M059J (cell line): Measurements from ENCODE around the gene SHC3. TPM values are rescaled to one million over a fixed set of nuclear protein-coding genes. Genes with fewer than 3 reads are reported as not detected.

Experiments
- DNase-seq: peaks from one replicate; pipeline ENCODE4 v3.0.0-alpha.2; 2012; ENCODE audit warnings: low read depth
- total RNA-seq: library from RNA; depleted of rRNA; stranded (reverse); fragments of >200 nt; shearing (Covaris generic); gene quantifications from 2 replicates; pipeline ENCODE4 v1.2.3, GENCODE V29; 2014

SHC3 gene
- total RNA-seq, 1 experiment from 2014 or later = 3.2 TPM

DNA sequence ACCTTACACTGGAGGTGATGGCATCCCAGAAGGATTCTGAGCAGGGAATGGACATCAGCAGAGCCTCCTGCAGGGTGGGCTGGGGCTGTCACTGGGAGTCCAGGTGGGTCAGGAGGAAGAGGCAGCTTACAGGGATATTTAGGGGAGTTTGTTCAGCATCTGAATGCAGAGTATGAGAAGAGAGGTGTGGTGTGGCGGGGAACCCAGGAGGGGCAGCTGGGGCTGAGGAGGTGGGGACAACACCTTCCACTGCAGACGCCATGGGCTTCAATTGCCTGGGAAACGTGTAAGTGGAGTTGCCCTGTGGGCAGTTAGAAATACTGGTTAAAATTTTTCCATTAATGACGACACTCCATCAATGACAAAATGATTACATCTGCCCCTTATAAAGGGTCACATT, 153.9 kb downstream of the SHC3 start:
- DNase-seq = no peak

- no peak for DNase-seq
Observed at GRCh38 chr9:89023740-89024139, 154.9 kb downstream of the SHC3 start.

DNA sequence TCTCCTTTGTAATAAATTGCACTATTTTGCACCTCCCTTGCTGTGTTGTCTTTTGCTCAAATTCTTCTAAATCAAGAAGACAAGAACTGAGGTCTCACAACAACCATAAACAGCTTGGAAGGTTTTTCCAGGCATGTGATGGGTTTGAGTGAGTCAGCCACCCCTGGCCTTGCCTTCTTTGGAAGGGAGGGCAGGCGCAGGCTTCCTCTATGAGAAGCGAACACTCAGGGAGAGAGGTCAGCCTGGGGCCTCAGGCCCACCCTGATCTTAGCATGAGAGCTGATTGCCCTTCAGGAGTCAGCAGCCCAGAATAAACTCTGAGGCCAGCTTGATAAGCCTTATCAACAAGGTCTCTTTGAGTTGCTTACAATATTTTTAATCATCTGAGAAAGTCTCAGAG, 155.7 kb downstream of the SHC3 start:
- DNase-seq = peak; percentile 70

- peak; percentile 26 for DNase-seq
Observed at GRCh38 chr9:89022001-89022759, 156.4 kb downstream of the SHC3 start.

DNA sequence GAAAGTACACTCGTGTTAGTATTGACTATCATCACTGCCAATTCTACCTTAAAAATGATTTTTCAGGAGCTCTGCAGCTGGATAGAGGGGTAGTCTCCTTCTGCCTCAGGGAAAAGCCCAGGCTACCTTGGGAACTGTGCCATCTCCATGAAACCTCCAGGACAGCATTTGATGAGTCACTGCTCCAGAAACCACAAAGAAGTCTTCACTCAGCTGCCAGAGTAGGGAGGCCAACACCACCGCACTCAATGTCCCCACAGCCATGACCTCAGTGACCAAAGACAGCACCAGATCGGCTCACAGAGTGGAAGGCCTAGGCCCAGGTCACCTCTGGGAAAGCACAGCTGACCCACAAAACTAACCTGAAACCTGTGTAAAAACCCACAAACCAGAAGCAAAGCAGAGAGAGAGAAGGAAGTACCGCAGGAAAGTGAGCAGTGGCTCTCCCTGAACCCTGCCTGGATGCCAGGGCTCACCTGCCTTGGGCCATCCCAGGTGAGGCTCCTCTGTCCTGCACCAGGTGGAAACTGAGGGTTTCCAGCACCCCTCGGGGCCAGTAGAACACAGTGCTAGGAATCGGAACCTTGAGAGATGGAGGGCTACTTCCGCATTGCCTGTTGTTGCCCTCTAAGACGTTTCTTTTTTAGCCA, 157.3 kb downstream of the SHC3 start:
- peak; percentile 97 for DNase-seq

- no peak for DNase-seq
Observed at GRCh38 chr9:89020754-89021153, 157.9 kb downstream of the SHC3 start.

GRCh38 chr9:89015336-89015735, 163.3 kb downstream of the SHC3 start:
- DNase-seq = no peak

- no peak for DNase-seq
Observed at GRCh38 chr9:89014153-89014552, 164.5 kb downstream of the SHC3 start.

GRCh38 chr9:89013660-89014059, 165.0 kb downstream of the SHC3 start:
- no peak for DNase-seq

GRCh38 chr9:89012294-89013042, 166.2 kb downstream of the SHC3 start:
- DNase-seq = no peak

- no peak for DNase-seq
Observed at GRCh38 chr9:89011683-89012082, 166.9 kb downstream of the SHC3 start.

- DNase-seq = no peak
Observed at GRCh38 chr9:89010526-89011111, 168.0 kb downstream of the SHC3 start.

GRCh38 chr9:89010056-89010455, 168.6 kb downstream of the SHC3 start:
- DNase-seq = no peak

GRCh38 chr9:89009546-89009840, 169.1 kb downstream of the SHC3 start:
- no peak for DNase-seq

DNA sequence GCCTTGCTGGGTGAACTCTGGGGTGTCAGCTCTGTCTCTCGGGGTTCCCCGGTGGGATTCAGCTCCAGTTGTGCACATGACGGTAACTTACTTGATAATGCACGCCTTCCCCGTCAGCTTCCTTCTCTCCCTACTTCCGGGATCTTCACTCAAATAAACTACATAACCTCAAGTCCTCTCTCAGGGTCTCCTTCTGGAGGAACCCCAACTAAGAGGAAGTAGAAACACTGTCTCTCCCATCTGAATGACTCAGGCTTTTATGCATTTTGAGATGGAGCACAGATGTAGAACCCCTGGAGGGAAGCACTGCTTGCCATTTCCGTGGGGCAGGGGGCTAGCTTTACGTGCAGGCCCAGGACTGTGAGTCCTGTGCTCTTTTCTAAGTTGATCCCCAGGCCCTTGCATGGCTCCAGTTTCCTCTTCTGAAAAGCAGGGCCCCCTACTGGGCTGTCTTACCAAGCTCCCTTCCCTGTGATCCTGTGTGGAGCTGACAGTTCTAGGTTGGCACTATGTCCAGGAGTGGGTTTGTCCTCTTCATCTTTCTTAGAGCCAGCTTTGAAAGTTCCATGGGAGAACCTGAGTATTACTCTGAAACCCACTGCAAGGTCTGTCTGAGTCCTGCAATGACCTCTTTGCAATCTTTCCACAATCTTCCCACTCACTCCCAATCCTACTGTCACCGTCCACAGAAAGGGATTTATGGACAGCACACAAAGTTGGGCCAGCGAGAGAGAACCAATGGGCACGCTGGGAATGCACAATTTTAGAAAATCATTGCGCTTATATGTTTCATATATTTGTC, 169.7 kb downstream of the SHC3 start:
- no peak for DNase-seq

DNA sequence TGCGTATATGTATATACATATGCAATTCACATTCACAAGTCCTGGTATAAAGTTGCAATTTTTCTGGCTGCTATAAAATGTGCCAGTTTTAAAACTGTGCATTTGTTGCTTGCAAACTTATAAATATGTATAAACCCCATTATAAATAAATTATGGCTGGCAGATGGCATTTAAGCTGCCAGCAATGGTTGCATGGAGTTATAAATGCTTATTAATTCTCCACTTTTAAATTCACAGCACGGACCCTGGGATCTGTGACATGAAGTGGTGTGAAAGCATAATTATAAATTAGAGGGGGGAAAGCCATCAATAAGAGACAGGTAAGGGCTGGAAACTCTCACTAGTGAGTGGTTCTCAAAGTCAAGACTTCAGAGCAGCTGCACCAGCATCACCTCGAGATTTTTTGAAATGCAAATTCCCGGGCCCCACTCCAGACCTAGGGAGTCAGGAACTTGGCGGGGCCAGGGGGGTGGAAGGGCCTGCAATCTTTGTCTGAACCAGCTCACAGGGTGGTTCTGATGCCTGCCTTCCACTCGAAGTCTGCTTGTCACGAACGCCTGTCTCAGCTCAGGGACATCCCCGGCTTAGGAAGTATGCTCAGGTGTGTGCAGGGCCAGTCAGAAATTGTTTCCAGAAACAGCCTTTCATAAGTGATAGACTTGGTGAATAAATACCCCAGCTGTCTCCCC, 170.4 kb downstream of the SHC3 start:
- no peak for DNase-seq

GRCh38 chr9:89006996-89007967, 171.3 kb downstream of the SHC3 start:
- no peak for DNase-seq

GRCh38 chr9:89006267-89006666, 172.4 kb downstream of the SHC3 start:
- no peak for DNase-seq

GRCh38 chr9:89005323-89005722, 173.3 kb downstream of the SHC3 start:
- DNase-seq = no peak

GRCh38 chr9:89002987-89003386, 175.6 kb downstream of the SHC3 start:
- no peak for DNase-seq
